Measurements from ENCODE around the gene ADNP. TPM values are rescaled to one million over a fixed set of nuclear protein-coding genes. Genes with fewer than 3 reads are reported as not detected.

Gene ADNP
- total RNA-seq, 4 donors from 2014 or later = 58.9 to 77.1 (median 72.6) TPM

DNA sequence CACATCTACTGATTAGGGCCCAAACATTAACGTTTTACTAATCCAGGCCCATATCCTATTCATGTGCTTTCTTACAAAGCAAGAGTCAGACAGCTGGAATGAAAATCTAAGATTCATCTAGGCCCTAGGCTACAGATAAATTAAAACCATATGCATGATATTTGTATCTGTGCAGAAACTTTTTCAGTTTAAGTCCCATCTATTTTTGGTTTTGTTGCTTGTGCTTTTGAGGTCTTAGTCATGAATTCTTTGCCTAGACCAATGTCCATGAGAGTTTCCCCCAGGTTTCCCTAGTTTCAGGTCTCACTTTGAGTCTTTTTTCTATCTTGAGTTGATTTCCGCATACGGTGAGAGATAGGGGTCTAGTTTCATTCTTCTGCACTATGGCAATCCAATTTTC is 20.2 kb downstream of the ADNP start:
- no peaks in the 10 kb centered on the region for H3K36me3 ChIP-seq
- H3K4me3 ChIP-seq = no peak overlapping the region
- H3K27me3 ChIP-seq = no peaks in the 10 kb centered on the region
- H3K9me3 ChIP-seq = no peaks in the 10 kb centered on the region
- 37% methylated on average over 3 of the region's 3 CpGs for WGBS
- H3K4me1 ChIP-seq = peaks cover 52% of the 10 kb centered on the region
- TF ChIP-seq, protein P1, sequence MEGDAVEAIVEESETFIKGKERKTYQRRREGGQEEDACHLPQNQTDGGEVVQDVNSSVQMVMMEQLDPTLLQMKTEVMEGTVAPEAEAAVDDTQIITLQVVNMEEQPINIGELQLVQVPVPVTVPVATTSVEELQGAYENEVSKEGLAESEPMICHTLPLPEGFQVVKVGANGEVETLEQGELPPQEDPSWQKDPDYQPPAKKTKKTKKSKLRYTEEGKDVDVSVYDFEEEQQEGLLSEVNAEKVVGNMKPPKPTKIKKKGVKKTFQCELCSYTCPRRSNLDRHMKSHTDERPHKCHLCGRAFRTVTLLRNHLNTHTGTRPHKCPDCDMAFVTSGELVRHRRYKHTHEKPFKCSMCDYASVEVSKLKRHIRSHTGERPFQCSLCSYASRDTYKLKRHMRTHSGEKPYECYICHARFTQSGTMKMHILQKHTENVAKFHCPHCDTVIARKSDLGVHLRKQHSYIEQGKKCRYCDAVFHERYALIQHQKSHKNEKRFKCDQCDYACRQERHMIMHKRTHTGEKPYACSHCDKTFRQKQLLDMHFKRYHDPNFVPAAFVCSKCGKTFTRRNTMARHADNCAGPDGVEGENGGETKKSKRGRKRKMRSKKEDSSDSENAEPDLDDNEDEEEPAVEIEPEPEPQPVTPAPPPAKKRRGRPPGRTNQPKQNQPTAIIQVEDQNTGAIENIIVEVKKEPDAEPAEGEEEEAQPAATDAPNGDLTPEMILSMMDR (IDR thresholded peaks at IDR 0.05) = no peak
- TF ChIP-seq EP300 (IDR thresholded peaks at IDR 0.05) (no peak), POLR2AphosphoS5 (IDR thresholded peaks at IDR 0.05) (no peak), POLR2A (IDR thresholded peaks at IDR 0.05) (no peak)
- DNase-seq (ENCODE audit: low spot score in 2 of 2) = no peak
- no peak overlapping the region for H3K27ac ChIP-seq

DNA sequence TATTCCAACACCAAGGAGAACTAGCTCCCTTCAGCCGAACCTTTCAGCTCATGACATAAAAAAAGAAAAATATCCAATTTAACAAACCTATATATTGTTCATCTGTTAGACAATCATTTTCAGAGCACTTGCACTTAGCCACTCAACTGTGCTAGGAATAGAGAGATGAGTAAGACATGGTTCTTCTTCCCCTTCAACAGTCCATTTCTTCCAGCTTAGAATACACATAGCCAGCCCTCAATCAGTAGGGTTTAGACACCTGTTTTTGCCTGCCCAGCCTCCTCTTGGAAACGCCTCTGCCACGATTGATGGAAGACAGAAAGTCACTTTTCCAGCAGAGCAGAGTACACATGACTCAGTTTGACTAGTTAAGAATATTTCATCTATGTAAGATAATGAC is 21.8 kb downstream of the ADNP start:
- no peaks in the 10 kb centered on the region for H3K36me3 ChIP-seq
- H3K27ac ChIP-seq = no peak overlapping the region
- no peaks in the 10 kb centered on the region for H3K9me3 ChIP-seq
- TF ChIP-seq EP300 (IDR thresholded peaks at IDR 0.05) (no peak), POLR2AphosphoS5 (IDR thresholded peaks at IDR 0.05) (no peak), POLR2A (IDR thresholded peaks at IDR 0.05) (no peak)
- TF ChIP-seq, protein P1 (IDR thresholded peaks at IDR 0.05) = no peak
- peaks cover 39% of the 10 kb centered on the region for H3K4me1 ChIP-seq
- no peaks in the 10 kb centered on the region for H3K27me3 ChIP-seq
- WGBS = 85% methylated on average over 3 of the region's 3 CpGs
- H3K4me3 ChIP-seq = no peak overlapping the region
- DNase-seq (ENCODE audit: low spot score in 2 of 2) = no peak

DNA sequence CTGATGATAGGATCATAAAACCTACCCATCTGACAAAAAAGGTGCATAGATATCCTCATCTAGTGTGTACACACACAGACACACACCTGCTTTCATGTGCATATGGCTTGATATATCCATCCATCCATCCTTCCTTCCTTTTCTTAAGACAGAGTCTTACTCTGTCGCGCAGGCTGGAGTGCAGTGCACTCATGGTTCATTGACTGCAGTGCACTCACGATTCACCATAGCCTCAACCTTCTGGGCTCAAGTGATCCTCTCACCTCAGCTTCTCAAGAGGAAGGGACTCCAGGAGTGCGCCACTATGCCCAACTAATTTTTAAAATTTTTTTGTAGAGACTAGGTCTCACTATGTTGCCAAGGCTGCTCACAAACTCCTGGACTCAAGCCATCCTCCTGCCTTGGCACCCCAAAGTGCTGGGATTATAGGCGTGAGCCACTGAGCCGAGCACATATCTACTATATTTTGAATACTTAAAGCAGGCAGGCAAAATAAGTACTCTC is 27.1 kb downstream of the ADNP start:
- TF ChIP-seq EP300 (IDR thresholded peaks at IDR 0.05) (no peak), POLR2A (IDR thresholded peaks at IDR 0.05) (no peak), POLR2AphosphoS5 (IDR thresholded peaks at IDR 0.05) (no peak)
- TF ChIP-seq, protein P1 (IDR thresholded peaks at IDR 0.05) = no peak
- H3K9me3 ChIP-seq = no peaks in the 10 kb centered on the region
- H3K27me3 ChIP-seq = no peaks in the 10 kb centered on the region
- peaks cover 11% of the 10 kb centered on the region for H3K4me1 ChIP-seq
- no peak for DNase-seq (ENCODE audit: low spot score in 2 of 2)
- H3K4me3 ChIP-seq = no peak overlapping the region
- H3K36me3 ChIP-seq = peaks cover 33% of the 10 kb centered on the region
- 74% methylated on average over 6 of the region's 6 CpGs for WGBS
- no peak overlapping the region for H3K27ac ChIP-seq

- peaks cover 11% of the 10 kb centered on the region for H3K4me1 ChIP-seq
- H3K27me3 ChIP-seq = no peaks in the 10 kb centered on the region
- no peaks in the 10 kb centered on the region for H3K9me3 ChIP-seq
- H3K27ac ChIP-seq = no peak overlapping the region
- H3K36me3 ChIP-seq = peaks cover 37% of the 10 kb centered on the region
- H3K4me3 ChIP-seq = no peak overlapping the region
- TF ChIP-seq POLR2AphosphoS5 (IDR thresholded peaks at IDR 0.05) = no peak
- TF ChIP-seq POLR2A (IDR thresholded peaks at IDR 0.05) = no peak
- TF ChIP-seq EP300 (IDR thresholded peaks at IDR 0.05) = no peak
- TF ChIP-seq, protein P1 (IDR thresholded peaks at IDR 0.05) = no peak
- 75% methylated on average over 8 of the region's 8 CpGs for WGBS
- no peak for DNase-seq (ENCODE audit: low spot score in 2 of 2)
These were observed 27.7 kb downstream of the ADNP start for GRCh38 chr20:50903353-50904051.

DNA sequence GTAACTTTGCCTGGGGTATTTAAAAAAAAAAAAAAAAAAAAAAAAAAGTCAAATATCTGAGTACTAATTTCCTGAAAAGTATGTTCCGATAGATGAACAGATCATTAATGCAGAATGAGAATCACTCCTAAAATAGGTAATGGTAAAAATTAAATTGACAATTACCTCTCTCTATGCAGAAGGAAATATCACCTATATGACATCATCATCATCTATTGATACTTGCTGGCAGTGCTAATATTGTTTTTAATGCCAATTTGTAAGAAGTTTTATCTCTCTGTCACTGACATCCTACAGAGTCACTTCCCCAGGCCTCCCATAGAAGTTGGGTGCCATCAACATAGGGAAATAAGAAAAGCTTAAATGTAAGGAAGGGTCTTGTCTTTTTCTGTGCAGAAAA is 29.9 kb downstream of the ADNP start:
- no peak overlapping the region for H3K4me3 ChIP-seq
- H3K27ac ChIP-seq = no peak overlapping the region
- H3K36me3 ChIP-seq = peaks cover 56% of the 10 kb centered on the region
- H3K27me3 ChIP-seq = no peaks in the 10 kb centered on the region
- TF ChIP-seq EP300 (IDR thresholded peaks at IDR 0.05) = no peak
- TF ChIP-seq, protein P1 (IDR thresholded peaks at IDR 0.05) = no peak
- TF ChIP-seq POLR2A (IDR thresholded peaks at IDR 0.05) = no peak
- TF ChIP-seq POLR2AphosphoS5 (IDR thresholded peaks at IDR 0.05) = no peak
- 89% methylated on average over 1 of the region's 1 CpG for WGBS
- H3K4me1 ChIP-seq = peaks cover 11% of the 10 kb centered on the region
- no peaks in the 10 kb centered on the region for H3K9me3 ChIP-seq
- no peak for DNase-seq (ENCODE audit: low spot score in 2 of 2)
